Skeletal muscle tissue (tissue), 4 donors: ENCODE data around the gene PIGB. TPM values are rescaled to one million over a fixed set of nuclear protein-coding genes. Genes with fewer than 3 reads are reported as not detected.

Experiments used
- H3K27ac ChIP-seq: one replicate; pipeline ENCODE4 v1.7.0; 2013; ENCODE audit warnings: mild to moderate bottlenecking, low read depth, low read length, inconsistent platforms
- H3K27me3 ChIP-seq, 3 donors: one replicate each; pipeline ENCODE4 v1.7.0; 2013; ENCODE audit warnings: low read length in 3 of 3; ENCODE audit not compliant: control insufficient read depth in 3 of 3, insufficient read depth in 3 of 3
- H3K36me3 ChIP-seq, 3 donors: one replicate each; pipeline ENCODE4 v1.7.0; 2013; ENCODE audit warnings: low read length in 3 of 3; ENCODE audit not compliant: control insufficient read depth in 3 of 3, insufficient read depth in 3 of 3
- H3K4me1 ChIP-seq, 3 donors: one replicate each; pipeline ENCODE4 v1.7.0; 2013; ENCODE audit warnings: low read length in 3 of 3, mild to moderate bottlenecking in 3 of 3; ENCODE audit not compliant: control insufficient read depth in 3 of 3, insufficient read depth in 3 of 3
- H3K4me3 ChIP-seq, 3 donors: one replicate each; pipeline ENCODE4 v1.7.0; 2013; ENCODE audit warnings: low read length in 3 of 3
- H3K9ac ChIP-seq, 3 donors: one replicate each; pipeline ENCODE4 v1.7.0; 2013; ENCODE audit warnings: low read length in 3 of 3, mild to moderate bottlenecking in 3 of 3, moderate library complexity in 2 of 3, low read depth in 1 of 3
- H3K9me3 ChIP-seq, 3 donors: one replicate each; pipeline ENCODE4 v1.7.0; 2013; ENCODE audit warnings: low read length in 3 of 3; ENCODE audit not compliant: control insufficient read depth in 3 of 3
- total RNA-seq: library from RNA; depleted of rRNA; stranded (reverse); fragments of >200 nt; gene quantifications from one replicate; pipeline ENCODE4 v1.2.3, GENCODE V29; 2014
- donor health status: Osteomylitis.

Gene PIGB
- total RNA-seq, 1 donor from 2014 or later = 5.2 TPM

GRCh38 chr15:55343168-55343567 is 24.1 kb downstream of the PIGB start:
- Histone ChIP-seq H3K9ac (no peak overlapping the region), H3K27ac (no peak overlapping the region), H3K4me3 (no peak overlapping the region), H3K9me3 (no peaks in the 10 kb centered on the region), H3K27me3 (no peaks in the 10 kb centered on the region), H3K4me1 (no peaks in the 10 kb centered on the region), H3K36me3 (peaks cover 0 to 5% (median 3%) of the 10 kb centered on the region in 3 donors)

- H3K27ac ChIP-seq = no peak overlapping the region
- H3K9me3 ChIP-seq = no peaks in the 10 kb centered on the region
- H3K36me3 ChIP-seq = peaks cover 3 to 7% (median 4%) of the 10 kb centered on the region in 3 donors
- H3K9ac ChIP-seq = no peak overlapping the region
- no peaks in the 10 kb centered on the region for H3K4me1 ChIP-seq
- no peak overlapping the region for H3K4me3 ChIP-seq
- H3K27me3 ChIP-seq = no peaks in the 10 kb centered on the region
These were observed 25.2 kb downstream of the PIGB start for GRCh38 chr15:55344206-55344605.

- Histone ChIP-seq H3K4me1 (no peaks in the 10 kb centered on the region), H3K27ac (no peak overlapping the region), H3K27me3 (no peaks in the 10 kb centered on the region), H3K4me3 (no peak overlapping the region), H3K9me3 (no peaks in the 10 kb centered on the region), H3K9ac (no peak overlapping the region), H3K36me3 (peaks cover 3 to 7% (median 4%) of the 10 kb centered on the region in 3 donors)
These were observed 29.3 kb downstream of the PIGB start for GRCh38 chr15:55348281-55348778.

GRCh38 chr15:55349282-55349681 is 30.3 kb downstream of the PIGB start:
- H3K36me3 ChIP-seq = peaks cover 3 to 9% (median 4%) of the 10 kb centered on the region in 3 donors
- H3K27ac ChIP-seq = no peak overlapping the region
- H3K4me1 ChIP-seq = no peaks in the 10 kb centered on the region
- no peaks in the 10 kb centered on the region for H3K27me3 ChIP-seq
- H3K9me3 ChIP-seq = no peaks in the 10 kb centered on the region
- H3K9ac ChIP-seq = no peak overlapping the region
- H3K4me3 ChIP-seq = no peak overlapping the region

GRCh38 chr15:55353025-55353424 is 34.0 kb downstream of the PIGB start:
- Histone ChIP-seq H3K36me3 (peaks cover 3 to 27% (median 5%) of the 10 kb centered on the region in 3 donors), H3K4me1 (no peaks in the 10 kb centered on the region), H3K27me3 (no peaks in the 10 kb centered on the region), H3K4me3 (no peak overlapping the region), H3K9ac (no peak overlapping the region), H3K9me3 (no peaks in the 10 kb centered on the region), H3K27ac (no peak overlapping the region)

- no peak overlapping the region for H3K4me3 ChIP-seq
- no peak overlapping the region for H3K9ac ChIP-seq
- no peak overlapping the region for H3K27ac ChIP-seq
- no peaks in the 10 kb centered on the region for H3K27me3 ChIP-seq
- H3K36me3 ChIP-seq = peaks cover 0 to 31% (median 13%) of the 10 kb centered on the region in 3 donors
- H3K9me3 ChIP-seq = no peaks in the 10 kb centered on the region
- no peaks in the 10 kb centered on the region for H3K4me1 ChIP-seq
These were observed 38.1 kb downstream of the PIGB start for GRCh38 chr15:55356985-55357585.

GRCh38 chr15:55357774-55358173 is 38.8 kb downstream of the PIGB start:
- Histone ChIP-seq H3K36me3 (peaks cover 0 to 31% (median 18%) of the 10 kb centered on the region in 3 donors), H3K9me3 (no peaks in the 10 kb centered on the region), H3K4me1 (no peaks in the 10 kb centered on the region), H3K27me3 (no peaks in the 10 kb centered on the region), H3K4me3 (no peak overlapping the region), H3K9ac (no peak overlapping the region), H3K27ac (no peak overlapping the region)

- Histone ChIP-seq H3K4me1 (no peaks in the 10 kb centered on the region), H3K4me3 (no peak overlapping the region), H3K27me3 (no peaks in the 10 kb centered on the region), H3K9me3 (no peaks in the 10 kb centered on the region), H3K36me3 (peaks cover 0 to 31% (median 22%) of the 10 kb centered on the region in 3 donors), H3K27ac (no peak overlapping the region), H3K9ac (no peak overlapping the region)
These were observed 39.4 kb downstream of the PIGB start for GRCh38 chr15:55358471-55358870.

- peaks cover 0 to 35% (median 29%) of the 10 kb centered on the region in 3 donors for H3K36me3 ChIP-seq
These were observed 41.2 kb downstream of the PIGB start for GRCh38 chr15:55360256-55360655.

GRCh38 chr15:55361048-55361447 is 42.0 kb downstream of the PIGB start:
- H3K36me3 ChIP-seq = peaks cover 0 to 35% (median 24%) of the 10 kb centered on the region in 3 donors
- no peaks in the 10 kb centered on the region for H3K9me3 ChIP-seq

More at GRCh38 chr15:55360256-55360655, 41.2 kb downstream of the PIGB start:
- Histone ChIP-seq H3K27ac (no peak overlapping the region), H3K4me1 (no peaks in the 10 kb centered on the region), H3K27me3 (no peaks in the 10 kb centered on the region), H3K9me3 (no peaks in the 10 kb centered on the region), H3K4me3 (no peak overlapping the region), H3K9ac (no peak overlapping the region)

More at GRCh38 chr15:55361048-55361447, 42.0 kb downstream of the PIGB start:
- no peak overlapping the region for H3K4me3 ChIP-seq
- no peaks in the 10 kb centered on the region for H3K4me1 ChIP-seq
- H3K27me3 ChIP-seq = no peaks in the 10 kb centered on the region
- H3K27ac ChIP-seq = no peak overlapping the region
- H3K9ac ChIP-seq = no peak overlapping the region
